Endothelial cell of umbilical vein (primary cell): ENCODE data around the gene UTS2B. TPM values are rescaled to one million over a fixed set of nuclear protein-coding genes. Genes with fewer than 3 reads are reported as not detected.

Source experiments
- BruUV-seq: library from RNA; stranded (reverse); fragments of 400-500 nt; replicated peaks from 2 replicates; lab custom pipeline; 2021; lab: Mats Ljungman, UMichigan
- CTCF ChIA-PET: fragments of 300-600, 350-600 bp; sonication (Branson Sonifier 250); formaldehyde crosslinking; loops from one replicate; lab custom pipeline; 2021; ENCODE audit warnings: antibody characterized with exemption, inconsistent platforms; lab: Charles Lee
- POLR2A ChIA-PET: fragments of 300-600, 350-600 bp; sonication (Branson Sonifier 250); formaldehyde crosslinking; loops from one replicate; lab custom pipeline; 2021; ENCODE audit warnings: antibody characterized with exemption, inconsistent platforms; lab: Charles Lee
- DNase-seq: peaks from one replicate; pipeline ENCODE4 v3.0.0-alpha.2; 2011; ENCODE audit warnings: low read depth, low spot score
- FAIRE-seq: peaks from 2 replicates; lab custom pipeline; 2011; peaks lifted over from hg19 to GRCh38; lab: Jason Lieb, UNC
- H2AFZ ChIP-seq: 2 replicates; pipeline ENCODE4 v1.6.0; 2012; ENCODE audit warnings: low read depth, low read length, control low read depth, inconsistent platforms
- H3K27ac ChIP-seq: 2 replicates; pipeline ENCODE4 v1.5.1; 2011; ENCODE audit warnings: low read depth, mild to moderate bottlenecking, control low read depth, low read length, moderate library complexity; ENCODE audit not compliant: insufficient read depth
- H3K27me3 ChIP-seq, 2 experiments: 2 replicates each; pipeline versions ENCODE4 v1.6.0 to v1.6.1; 2011; ENCODE audit warnings: low read length in 2 of 2, mixed read lengths in 1 of 2; ENCODE audit not compliant: control insufficient read depth in 2 of 2, insufficient read depth in 2 of 2
- H3K36me3 ChIP-seq, 2 experiments: 2 replicates in 1 of 2; 3 replicates in 1 of 2; pipeline ENCODE4 v1.5.1; 2011; ENCODE audit warnings: low read length in 2 of 2, mild to moderate bottlenecking in 1 of 2, moderate library complexity in 1 of 2; ENCODE audit not compliant: control insufficient read depth in 2 of 2, insufficient read depth in 2 of 2; ENCODE audit errors: extremely low read depth in 1 of 2
- H3K4me1 ChIP-seq: 3 replicates; pipeline ENCODE4 v1.5.1; 2011; ENCODE audit warnings: mild to moderate bottlenecking, low read length; ENCODE audit not compliant: control insufficient read depth, insufficient read depth; ENCODE audit errors: extremely low read depth
- H3K4me2 ChIP-seq: 2 replicates; pipeline ENCODE4 v1.6.1; 2011; ENCODE audit warnings: low read length, control low read depth, mixed read lengths; ENCODE audit not compliant: insufficient read depth
- H3K4me3 ChIP-seq, 3 experiments: fragments of 200-600 bp in 1 of 3; sonication (generic), shearing (Covaris generic) in 1 of 3; replicated peaks in 1 of 3; 2 replicates each; pipeline ENCODE4 v1.5.1; 2011 to 2016; ENCODE audit warnings: control low read depth in 3 of 3, low read length in 3 of 3, mild to moderate bottlenecking in 2 of 3, inconsistent platforms in 1 of 3, low read depth in 1 of 3, moderate library complexity in 1 of 3; ENCODE audit not compliant: insufficient read depth in 1 of 3
- H3K79me2 ChIP-seq: 2 replicates; pipeline ENCODE4 v1.6.0; 2012; ENCODE audit warnings: low read length, inconsistent platforms; ENCODE audit not compliant: control insufficient read depth, insufficient read depth
- H3K9ac ChIP-seq: replicated peaks from 2 replicates; pipeline ENCODE3; 2011; ENCODE audit warnings: low read length, control low read depth; ENCODE audit not compliant: insufficient read depth; ENCODE audit errors: extremely low read depth
- H3K9me1 ChIP-seq: replicated peaks from 3 replicates; pipeline ENCODE4 v1.6.0; 2011; ENCODE audit warnings: mild to moderate bottlenecking, low read length; ENCODE audit not compliant: control insufficient read depth, insufficient read depth; ENCODE audit errors: extremely low read depth
- H3K9me3 ChIP-seq: replicated peaks from 2 replicates; pipeline ENCODE4 v1.5.1; 2012; ENCODE audit warnings: low read length, inconsistent platforms; ENCODE audit not compliant: control insufficient read depth, insufficient read depth
- H4K20me1 ChIP-seq: replicated peaks from 2 replicates; pipeline ENCODE3; 2011; ENCODE audit warnings: mild to moderate bottlenecking, low read length; ENCODE audit not compliant: control insufficient read depth, insufficient read depth; ENCODE audit errors: extremely low read depth
- EZH2 ChIP-seq: IDR thresholded peaks from 2 replicates; pipeline ENCODE4 v1.6.1; 2012; ENCODE audit warnings: borderline replicate concordance, low read depth, mild to moderate bottlenecking, moderate library complexity, low read length, inconsistent platforms; ENCODE audit not compliant: severe bottlenecking
- FOS ChIP-seq: IDR thresholded peaks from 2 replicates; pipeline ENCODE4 v1.6.1; 2011; ENCODE audit warnings: mild to moderate bottlenecking, low read length, moderate library complexity, borderline replicate concordance; ENCODE audit not compliant: insufficient read depth
- GATA2 ChIP-seq: IDR thresholded peaks from 2 replicates; pipeline ENCODE4 v1.7.0; 2011; ENCODE audit warnings: low read depth, mild to moderate bottlenecking, moderate library complexity, mixed read lengths, low read length; ENCODE audit not compliant: insufficient read length, insufficient read depth
- JUN ChIP-seq: IDR thresholded peaks from 2 replicates; pipeline ENCODE4 v1.6.1; 2011; ENCODE audit warnings: borderline replicate concordance, low read depth; ENCODE audit not compliant: insufficient read length, insufficient read depth
- MYC ChIP-seq: IDR thresholded peaks from one replicate; pipeline ENCODE4 v1.6.1; 2011; ENCODE audit warnings: mild to moderate bottlenecking, low read depth, low read length
- POLR2A ChIP-seq: IDR thresholded peaks from 2 replicates; pipeline ENCODE4 v1.6.1; 2012; ENCODE audit warnings: low read depth, mild to moderate bottlenecking, control low read depth, low read length
- POLR2AphosphoS5 ChIP-seq: IDR thresholded peaks from 2 replicates; pipeline ENCODE4 v1.6.1; 2012; ENCODE audit warnings: low read depth, mild to moderate bottlenecking, control low read depth, low read length, moderate library complexity; ENCODE audit not compliant: insufficient read depth
- dilution Hi-C: fragments of 300-500 bp; cut with MboI; formaldehyde crosslinking; loops from one replicate; pipeline ENCODE4 v1.15.0; 2019; ENCODE audit warnings: low sequenced_read_pairs; ENCODE audit not compliant: extremely low pct_ligation_motif_present
- intact Hi-C: fragments of 100-400 bp; cut with micrococcal nuclease; formaldehyde crosslinking; loops from one replicate; pipeline ENCODE4 v1.10.0; 2022
- polyA plus RNA-seq, 4 experiments: library from polyadenylated mRNA; depleted of rRNA in 3 of 4; stranded (reverse) in 3 of 4; unstranded in 1 of 4; fragments of >200 nt; gene quantifications; 2 replicates each; pipeline versions ENCODE4 v1.2.1 to v1.2.3, GENCODE V29; 2011 to 2012; ENCODE audit warnings: missing spikeins in 1 of 4
- total RNA-seq: library from RNA; stranded (reverse); gene quantifications from 2 replicates; pipeline ENCODE4 v1.2.3, GENCODE V29; 2021
- TF ChIP-seq, protein P1 (sequence below), 2 donors: IDR thresholded peaks; 1 replicate in 1 of 2; 2 replicates in 1 of 2; pipeline ENCODE4 v1.5.1; 2011; ENCODE audit warnings: low read length in 2 of 2, mild to moderate bottlenecking in 2 of 2, moderate library complexity in 2 of 2, control low read depth in 1 of 2, inconsistent platforms in 1 of 2, low read depth in 1 of 2; ENCODE audit not compliant: insufficient read depth in 1 of 2; ENCODE audit errors: extremely low read depth in 1 of 2
- TF ChIP-seq, protein P2 (sequence below): IDR thresholded peaks from 2 replicates; pipeline ENCODE4 v1.6.1; 2011; ENCODE audit not compliant: insufficient read depth, insufficient read length

Gene UTS2B
- total and polyA plus RNA-seq, 2 donors (not counting 3 experiments of a cell fraction or from before 2014, with no cell fraction given): 0.21 to 1.1 TPM

GRCh38 chr3:191340351-191340750, 10.0 kb upstream of the UTS2B start:
- no TSS peak for BruUV-seq
- TF ChIP-seq, protein P1, sequence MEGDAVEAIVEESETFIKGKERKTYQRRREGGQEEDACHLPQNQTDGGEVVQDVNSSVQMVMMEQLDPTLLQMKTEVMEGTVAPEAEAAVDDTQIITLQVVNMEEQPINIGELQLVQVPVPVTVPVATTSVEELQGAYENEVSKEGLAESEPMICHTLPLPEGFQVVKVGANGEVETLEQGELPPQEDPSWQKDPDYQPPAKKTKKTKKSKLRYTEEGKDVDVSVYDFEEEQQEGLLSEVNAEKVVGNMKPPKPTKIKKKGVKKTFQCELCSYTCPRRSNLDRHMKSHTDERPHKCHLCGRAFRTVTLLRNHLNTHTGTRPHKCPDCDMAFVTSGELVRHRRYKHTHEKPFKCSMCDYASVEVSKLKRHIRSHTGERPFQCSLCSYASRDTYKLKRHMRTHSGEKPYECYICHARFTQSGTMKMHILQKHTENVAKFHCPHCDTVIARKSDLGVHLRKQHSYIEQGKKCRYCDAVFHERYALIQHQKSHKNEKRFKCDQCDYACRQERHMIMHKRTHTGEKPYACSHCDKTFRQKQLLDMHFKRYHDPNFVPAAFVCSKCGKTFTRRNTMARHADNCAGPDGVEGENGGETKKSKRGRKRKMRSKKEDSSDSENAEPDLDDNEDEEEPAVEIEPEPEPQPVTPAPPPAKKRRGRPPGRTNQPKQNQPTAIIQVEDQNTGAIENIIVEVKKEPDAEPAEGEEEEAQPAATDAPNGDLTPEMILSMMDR (IDR thresholded peaks at IDR 0.05; ENCODE audit: extremely low read depth in 1 of 2, insufficient read depth in 1 of 2, low read depth in 1 of 2, low read length in 2 of 2): no peak
- TF ChIP-seq, protein P2, sequence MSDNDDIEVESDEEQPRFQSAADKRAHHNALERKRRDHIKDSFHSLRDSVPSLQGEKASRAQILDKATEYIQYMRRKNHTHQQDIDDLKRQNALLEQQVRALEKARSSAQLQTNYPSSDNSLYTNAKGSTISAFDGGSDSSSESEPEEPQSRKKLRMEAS: no peak
- TF ChIP-seq MYC (no peak), POLR2AphosphoS5 (no peak), POLR2A (no peak), FOS (no peak), EZH2 (no peak), JUN (no peak), GATA2 (no peak)
- H3K79me2 ChIP-seq: peaks cover 99% of the 10 kb centered on the region
- no peak overlapping the region for H3K4me3 ChIP-seq
- H3K27ac ChIP-seq: no peak overlapping the region
- dilution Hi-C loops (no loop called here), intact Hi-C loops (no loop called here)
- H3K9me3 ChIP-seq: no peaks in the 10 kb centered on the region
- ChIA-PET CTCF (interaction anchor here (1.0 to 2.8 kb wide), 3 partner anchors 7 to 204 kb away, joined by 3 to 11 read pairs (median 3); no protein-coding TSS in a partner anchor), POLR2A (no interaction called here)
- H3K9ac ChIP-seq: no peak overlapping the region
- peaks cover 0 to 1% of the 10 kb centered on the region in 2 experiments for H3K36me3 ChIP-seq
- DNase-seq (no peak), FAIRE-seq (no peak)
- no peak overlapping the region for H3K4me2 ChIP-seq
- no peaks in the 10 kb centered on the region for H3K9me1 ChIP-seq
- H4K20me1 ChIP-seq: peaks cover 2% of the 10 kb centered on the region
- no peaks in the 10 kb centered on the region for H3K27me3 ChIP-seq
- H3K4me1 ChIP-seq: peaks cover 48% of the 10 kb centered on the region
- H2AFZ ChIP-seq: no peak overlapping the region
